ENCODE measurements around the gene TMEM94.

DNA sequence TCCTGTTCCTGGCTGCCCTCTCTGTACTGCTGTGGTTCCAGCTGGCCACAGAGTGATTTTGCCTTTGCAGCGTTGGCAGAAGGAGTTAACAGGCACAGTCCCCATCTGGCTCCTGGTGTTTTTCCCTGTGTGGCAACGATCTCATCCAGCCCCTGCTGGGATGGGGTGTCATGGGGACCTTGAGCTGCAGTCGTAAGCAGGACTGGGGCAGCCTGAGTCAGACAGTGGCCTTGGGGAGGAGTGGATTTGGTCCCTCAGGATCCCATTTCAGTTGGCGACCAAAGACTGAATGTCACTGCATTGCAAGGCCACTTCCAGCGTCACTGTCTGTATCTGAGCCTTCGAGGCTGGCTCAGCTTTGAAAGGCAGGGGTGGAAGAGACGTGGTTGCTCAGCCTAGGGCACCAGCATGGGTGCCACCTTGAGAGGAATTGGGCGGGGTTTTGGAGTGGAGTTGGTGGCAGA, 11.9 kb downstream of the TMEM94 start:
- TF ChIP-seq BHLHE40 (IDR thresholded peaks at IDR 0.05; ENCODE audit: low read depth, low read length): no peak
- TF ChIP-seq, protein P1, sequence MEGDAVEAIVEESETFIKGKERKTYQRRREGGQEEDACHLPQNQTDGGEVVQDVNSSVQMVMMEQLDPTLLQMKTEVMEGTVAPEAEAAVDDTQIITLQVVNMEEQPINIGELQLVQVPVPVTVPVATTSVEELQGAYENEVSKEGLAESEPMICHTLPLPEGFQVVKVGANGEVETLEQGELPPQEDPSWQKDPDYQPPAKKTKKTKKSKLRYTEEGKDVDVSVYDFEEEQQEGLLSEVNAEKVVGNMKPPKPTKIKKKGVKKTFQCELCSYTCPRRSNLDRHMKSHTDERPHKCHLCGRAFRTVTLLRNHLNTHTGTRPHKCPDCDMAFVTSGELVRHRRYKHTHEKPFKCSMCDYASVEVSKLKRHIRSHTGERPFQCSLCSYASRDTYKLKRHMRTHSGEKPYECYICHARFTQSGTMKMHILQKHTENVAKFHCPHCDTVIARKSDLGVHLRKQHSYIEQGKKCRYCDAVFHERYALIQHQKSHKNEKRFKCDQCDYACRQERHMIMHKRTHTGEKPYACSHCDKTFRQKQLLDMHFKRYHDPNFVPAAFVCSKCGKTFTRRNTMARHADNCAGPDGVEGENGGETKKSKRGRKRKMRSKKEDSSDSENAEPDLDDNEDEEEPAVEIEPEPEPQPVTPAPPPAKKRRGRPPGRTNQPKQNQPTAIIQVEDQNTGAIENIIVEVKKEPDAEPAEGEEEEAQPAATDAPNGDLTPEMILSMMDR (IDR thresholded peaks at IDR 0.05): no peak
- TF ChIP-seq EP300 (IDR thresholded peaks at IDR 0.05): no peak
- TF ChIP-seq RAD21 (conservative IDR thresholded peaks at IDR 0.05 in 1 of 2, IDR thresholded peaks at IDR 0.05 in 1 of 2): no peak
- TF ChIP-seq SMC3 (IDR thresholded peaks at IDR 0.05): no peak
- TF ChIP-seq POLR2AphosphoS2 (conservative IDR thresholded peaks at IDR 0.05; ENCODE audit: low read length): no peak
- TF ChIP-seq POLR2A (IDR thresholded peaks at IDR 0.05; ENCODE audit: low read length): no peak
- TF ChIP-seq CBX8 (IDR thresholded peaks at IDR 0.05): no peak
- no peak for TF ChIP-seq PHF8 (IDR thresholded peaks at IDR 0.05; ENCODE audit: borderline replicate concordance, low read depth)

Data from A549 (cell line).